Lung microvascular endothelial cell (primary cell): Measurements from ENCODE around the gene AP3S2. TPM values are rescaled to one million over a fixed set of nuclear protein-coding genes. Genes with fewer than 3 reads are reported as not detected.
"Not testable (repeated sequence)": the region's sequence is repeated elsewhere in the genome, so short reads cannot be mapped to it uniquely, and the experiment has no call there.

Experiments used
- DNase-seq, 2 donors: peaks; one replicate each; pipeline versions ENCODE4 v3.0.0 to v3.0.0-alpha.2; 2010; ENCODE audit warnings: low read depth in 2 of 2
- total RNA-seq: library from RNA; depleted of rRNA; stranded (reverse); fragments of >200 nt; gene quantifications from 2 replicates; pipeline ENCODE4 v1.2.1, GENCODE V29; 2014

Gene AP3S2
- 21.6 and 30.0 TPM in 2 replicates for total RNA-seq

- DNase-seq = peak; percentile 92 to 95
These were observed at the start of gene AP3S2 for GRCh38 chr15:89893696-89894447. AP3S2 (minus strand) TSS chr15:89893994; CDS start chr15:89893949, 45 bp downstream.

GRCh38 chr15:89939910-89940309 lies 46.1 kb upstream of the AP3S2 start:
- no peak for DNase-seq

- DNase-seq = not testable (repeated sequence)
These were observed 45.6 kb upstream of the AP3S2 start for GRCh38 chr15:89939377-89939776.

- DNase-seq = no peak
These were observed 43.9 kb upstream of the AP3S2 start for GRCh38 chr15:89937365-89938350.

GRCh38 chr15:89936786-89937265 lies 43.0 kb upstream of the AP3S2 start:
- no peak for DNase-seq

GRCh38 chr15:89936051-89936785 lies 42.4 kb upstream of the AP3S2 start:
- DNase-seq = no peak

GRCh38 chr15:89932880-89933279 lies 39.1 kb upstream of the AP3S2 start:
- no peak for DNase-seq

GRCh38 chr15:89928421-89928820 lies 34.6 kb upstream of the AP3S2 start:
- DNase-seq = no peak

- DNase-seq = no peak
These were observed 32.4 kb upstream of the AP3S2 start for GRCh38 chr15:89926158-89926557.

GRCh38 chr15:89917442-89918101 lies 23.8 kb upstream of the AP3S2 start:
- DNase-seq = no peak

- DNase-seq = no peak
These were observed 22.9 kb upstream of the AP3S2 start for GRCh38 chr15:89916660-89917059.

GRCh38 chr15:89912674-89913396 lies 19.0 kb upstream of the AP3S2 start, which contains the start of gene ARPIN:
ARPIN (minus strand) TSS chr15:89912952; CDS start chr15:89912835, 117 bp downstream.
- peak; percentile 51 to 54 for DNase-seq

GRCh38 chr15:89912145-89912673 lies 18.4 kb upstream of the AP3S2 start:
- peak; percentile 38 to 42 for DNase-seq

- no peak for DNase-seq
These were observed 17.3 kb upstream of the AP3S2 start for GRCh38 chr15:89910891-89911626.

GRCh38 chr15:89909611-89910010 lies 15.8 kb upstream of the AP3S2 start:
- no peak for DNase-seq

GRCh38 chr15:89908226-89908625 lies 14.4 kb upstream of the AP3S2 start:
- no peak for DNase-seq

GRCh38 chr15:89907289-89907688 lies 13.5 kb upstream of the AP3S2 start:
- DNase-seq = no peak

GRCh38 chr15:89905846-89906378 lies 12.1 kb upstream of the AP3S2 start:
- DNase-seq = no peak

- no peak for DNase-seq
These were observed 10.7 kb upstream of the AP3S2 start for GRCh38 chr15:89904519-89904918.
